Renal cortex interstitium (tissue), 11 donors: ENCODE results near the gene LRIG1. TPM values are rescaled to one million over a fixed set of nuclear protein-coding genes. Genes with fewer than 3 reads are reported as not detected.

Experiments used
- DNase-seq, 11 donors: peaks; one replicate each; pipeline ENCODE4 v3.0.0-alpha.2; 2013; ENCODE audit warnings: low read depth in 9 of 11, low spot score in 4 of 11; ENCODE audit errors: extremely low read depth in 1 of 11
- polyA plus RNA-seq, 3 donors: library from polyadenylated mRNA; unstranded; fragments of 120-200 nt; gene quantifications; one replicate each; pipeline ENCODE4 v1.2.1, GENCODE V29; 2013; ENCODE audit not compliant: insufficient read length in 3 of 3

Gene LRIG1
- polyA plus RNA-seq, 3 donors: 22.2 to 24.3 (median 23.7) TPM

DNA sequence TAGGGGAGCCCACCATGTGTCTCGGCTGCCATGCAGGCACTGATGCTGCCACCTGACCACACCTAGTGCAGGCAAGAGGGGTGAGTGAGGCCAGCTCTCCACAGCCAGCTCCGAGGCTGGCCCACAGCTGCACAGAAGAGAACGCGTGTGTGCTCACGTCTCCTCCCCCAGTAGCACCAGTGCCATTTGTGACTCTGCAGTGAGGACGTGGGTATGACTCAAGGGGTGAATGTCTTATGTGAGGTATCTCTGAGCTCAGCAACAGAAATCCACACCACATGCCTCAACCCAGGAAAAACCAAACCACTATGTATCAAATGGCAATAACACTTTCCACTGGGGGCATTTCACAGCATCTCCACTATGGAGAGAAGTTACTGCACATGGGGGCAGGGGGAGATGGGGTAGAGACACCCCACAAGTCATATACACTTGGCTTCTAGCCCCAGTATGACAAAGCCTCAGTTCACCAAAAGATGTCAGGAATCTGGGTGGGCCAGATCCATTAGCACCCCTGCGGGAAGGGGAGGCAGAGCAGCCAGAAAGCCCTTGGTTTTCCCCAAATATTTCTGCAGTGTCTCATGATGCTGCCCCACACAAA lies 87.6 kb downstream of the LRIG1 start:
- no peak for DNase-seq

DNA sequence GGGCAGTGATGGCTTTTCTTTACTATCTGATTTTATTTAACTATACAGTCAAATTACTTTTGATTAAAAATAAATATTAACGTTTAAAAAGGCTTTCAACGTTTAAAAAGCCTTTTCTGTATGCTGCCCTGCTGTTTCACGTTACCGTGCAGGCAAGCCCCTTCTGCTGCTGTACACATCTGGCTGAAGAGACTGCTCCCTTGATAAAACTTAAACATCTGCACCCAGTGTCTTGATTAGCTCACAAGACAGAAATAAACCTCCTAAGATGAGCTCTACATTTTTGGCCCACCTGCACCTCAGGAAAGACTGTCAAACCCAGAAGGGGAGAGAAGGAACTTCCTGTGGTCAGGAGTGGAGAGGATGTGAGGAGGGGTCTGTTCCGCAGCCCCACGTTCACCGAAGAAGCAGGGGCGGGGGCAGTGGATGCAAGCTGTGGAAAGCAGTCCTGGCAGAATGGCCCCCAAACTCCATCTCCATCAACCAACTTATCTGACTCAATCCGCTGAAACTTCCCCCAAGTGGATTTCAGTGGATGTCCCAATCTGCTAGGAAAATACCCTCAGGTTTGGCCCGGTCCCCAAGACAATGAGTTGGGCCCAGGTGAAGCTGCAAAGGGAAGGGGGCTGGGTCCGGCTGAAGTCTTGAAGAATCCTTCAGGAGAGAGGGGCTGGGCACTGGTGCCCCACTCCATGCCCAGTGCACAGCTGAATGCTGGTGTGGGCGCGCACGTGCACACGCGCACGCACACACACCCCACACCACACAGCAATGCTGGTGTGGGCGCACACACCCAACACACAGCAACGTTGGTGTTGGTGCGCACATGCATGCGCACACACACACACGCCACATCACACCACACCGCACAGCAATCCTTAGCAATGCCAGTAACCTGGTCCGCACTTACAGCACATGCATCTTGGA lies 88.6 kb downstream of the LRIG1 start:
- DNase-seq: no peak

DNA sequence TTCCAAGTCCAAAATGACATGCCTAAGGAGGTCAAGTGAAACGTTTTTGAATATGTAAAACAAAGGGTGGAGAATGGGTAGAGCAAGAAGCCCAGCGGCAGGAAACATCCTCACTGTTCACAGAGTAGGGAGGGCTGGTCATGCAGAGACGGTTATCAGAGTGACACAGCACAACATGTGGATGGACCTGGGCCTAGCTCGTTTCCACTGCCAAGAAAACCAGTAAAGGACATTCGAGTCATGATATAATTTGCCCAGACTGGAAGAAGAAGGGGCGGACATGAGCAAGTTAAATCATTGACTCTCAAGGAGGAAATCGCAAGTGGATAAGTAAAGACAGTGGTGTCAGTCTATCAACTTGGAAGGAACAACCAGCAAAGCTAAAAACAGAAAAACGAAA lies 89.3 kb downstream of the LRIG1 start:
- DNase-seq: no peak

DNA sequence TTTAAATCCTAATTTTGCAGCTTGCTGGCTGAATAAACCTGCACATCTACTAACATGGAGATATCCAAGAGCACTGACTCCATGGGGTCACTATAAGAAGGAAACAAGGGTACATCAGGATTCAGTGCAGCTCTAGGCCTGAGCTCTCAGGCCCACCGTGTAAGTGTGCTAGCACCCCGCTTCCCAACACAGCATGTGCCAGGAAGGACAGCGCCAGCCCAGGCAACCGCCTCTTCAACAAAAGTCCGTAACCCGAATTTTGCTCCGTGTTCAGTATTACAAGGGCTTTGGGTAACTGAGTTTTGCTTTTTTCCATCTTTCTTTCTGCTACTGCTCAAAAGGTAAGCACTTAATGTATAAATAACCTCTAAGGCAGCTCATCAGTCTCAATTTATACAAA lies 89.8 kb downstream of the LRIG1 start:
- no peak for DNase-seq

DNA sequence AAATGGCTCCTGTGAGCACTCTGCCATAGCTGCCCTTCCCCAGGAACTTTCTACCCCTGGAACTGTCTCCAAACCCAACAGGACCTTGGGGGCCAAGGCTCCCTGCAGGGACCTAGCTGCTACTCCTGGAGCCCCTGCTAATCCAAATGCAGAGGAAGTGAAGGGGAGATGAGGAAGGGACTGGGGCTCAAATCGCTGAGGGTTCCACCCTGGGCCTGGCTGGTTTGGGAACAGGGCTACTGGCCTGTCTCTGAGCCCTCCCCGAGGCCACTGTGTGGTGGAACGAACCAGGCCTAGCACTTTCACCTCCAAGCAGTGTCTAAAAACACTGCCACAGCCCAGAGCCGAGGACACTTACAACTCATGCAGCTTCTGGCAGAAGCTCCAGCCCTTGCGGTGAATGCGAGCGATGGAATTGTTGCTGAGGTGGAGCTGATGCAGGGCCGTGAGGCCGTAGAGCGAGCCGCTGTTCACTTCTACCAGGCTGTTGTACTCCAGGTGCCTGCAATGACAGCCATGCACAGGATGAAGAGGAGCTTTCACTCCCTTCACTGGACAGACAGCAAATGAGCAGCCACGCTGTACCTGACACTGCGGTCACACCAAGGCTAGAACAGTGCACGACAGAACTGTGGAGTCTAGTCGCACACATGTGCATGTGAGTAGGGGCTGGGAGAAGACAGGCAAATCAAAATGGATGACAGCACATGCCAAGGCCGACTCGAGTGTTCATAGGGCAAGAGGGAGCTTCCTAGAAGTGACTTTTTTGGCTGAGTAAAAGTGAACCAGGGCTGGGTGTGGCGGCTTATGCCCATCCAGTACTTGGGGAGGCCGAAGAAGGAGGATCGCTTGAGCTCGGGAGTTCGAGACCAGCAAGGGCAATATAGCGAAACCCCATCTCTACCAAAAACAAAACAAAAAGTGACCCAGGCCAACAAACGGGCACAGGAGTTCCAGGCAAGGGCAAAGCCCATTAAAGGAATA lies 90.8 kb downstream of the LRIG1 start:
- no peak for DNase-seq

DNA sequence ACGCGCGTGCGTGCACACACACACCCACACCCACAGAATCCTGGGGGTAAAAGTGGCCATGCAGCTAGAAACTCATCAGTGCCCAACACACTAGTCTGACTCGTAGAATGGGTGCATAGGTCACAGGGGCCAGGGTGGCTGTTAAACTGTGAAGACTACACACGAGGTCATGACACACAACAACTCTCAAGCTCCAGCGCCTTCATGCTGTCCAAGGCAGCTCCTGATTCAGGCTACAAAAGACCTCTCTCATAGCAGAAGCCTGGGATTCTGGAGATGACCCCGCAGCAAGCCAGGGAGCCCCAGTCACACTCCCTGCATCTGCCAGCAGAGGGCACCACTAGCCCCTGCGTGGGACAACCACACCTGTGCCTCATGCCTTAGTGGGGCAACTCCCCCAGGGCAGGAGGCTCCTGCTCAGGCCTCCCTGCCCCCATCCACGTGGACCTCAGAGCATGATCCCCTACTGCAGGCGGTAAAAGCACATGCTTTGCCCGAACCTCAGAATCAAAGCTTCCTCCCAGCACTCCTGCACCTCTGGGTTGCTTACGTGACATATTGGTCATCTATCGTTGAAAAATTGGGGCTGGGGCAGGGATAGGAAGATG lies 93.1 kb downstream of the LRIG1 start:
- DNase-seq: peak in 3 of 11 donors; percentile 35 to 38 (median 38)

DNA sequence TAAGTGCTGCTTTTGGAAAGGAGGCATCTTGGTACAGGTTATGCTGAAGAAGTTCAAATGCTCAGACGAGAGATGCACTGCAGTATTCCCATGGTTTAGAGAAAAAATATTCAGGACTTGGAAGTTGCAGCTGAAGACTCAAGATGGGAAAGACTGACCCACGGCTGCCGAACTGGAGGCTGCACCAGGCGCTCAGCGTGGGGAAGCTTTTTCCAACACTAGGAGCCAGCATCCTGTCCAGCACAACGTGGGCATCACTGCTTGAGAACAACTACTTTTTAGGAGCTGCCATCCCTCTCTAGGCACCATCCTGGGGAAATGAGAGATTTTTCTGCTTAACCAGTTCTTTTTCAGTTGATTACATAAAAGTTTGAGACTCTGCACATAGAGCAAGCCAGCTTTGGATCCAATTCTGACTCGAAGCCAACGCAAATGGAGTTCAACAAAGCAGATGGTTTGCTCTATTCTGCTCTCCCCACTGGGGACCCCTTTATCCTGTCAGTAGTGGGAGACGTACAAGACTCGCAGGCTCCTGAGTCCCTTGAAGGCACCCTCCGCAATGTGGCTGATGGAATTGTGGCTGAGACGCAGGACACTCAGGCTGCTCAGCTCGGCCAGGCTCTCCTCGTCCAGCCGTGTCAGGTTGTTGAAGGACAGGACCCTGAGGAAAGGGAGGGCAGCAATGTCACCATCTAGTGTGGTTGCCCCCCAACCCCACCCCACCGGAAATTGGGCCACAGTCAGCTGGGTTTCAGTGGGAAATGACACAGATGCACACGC lies 93.8 kb downstream of the LRIG1 start:
- DNase-seq: no peak

DNA sequence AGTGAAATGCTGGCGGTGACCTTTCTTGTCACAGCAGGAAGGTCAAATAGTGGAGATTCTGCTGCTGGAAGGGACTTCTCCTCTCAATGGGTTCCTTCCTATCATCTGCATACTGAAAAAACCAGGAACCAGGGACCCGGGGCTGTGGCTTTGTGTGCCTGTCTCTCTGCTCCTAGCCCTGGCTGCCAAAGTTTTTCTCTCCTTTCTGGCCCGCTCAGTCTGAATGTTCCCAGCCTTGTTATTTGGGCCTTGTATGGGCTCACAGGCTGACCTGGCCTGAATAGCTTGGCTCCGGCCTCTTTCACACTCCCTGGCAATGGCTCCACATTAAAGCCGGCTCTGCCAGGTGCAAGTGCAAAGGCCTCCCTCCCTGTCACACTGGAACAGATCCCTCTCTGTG lies 94.7 kb downstream of the LRIG1 start:
- no peak for DNase-seq

DNA sequence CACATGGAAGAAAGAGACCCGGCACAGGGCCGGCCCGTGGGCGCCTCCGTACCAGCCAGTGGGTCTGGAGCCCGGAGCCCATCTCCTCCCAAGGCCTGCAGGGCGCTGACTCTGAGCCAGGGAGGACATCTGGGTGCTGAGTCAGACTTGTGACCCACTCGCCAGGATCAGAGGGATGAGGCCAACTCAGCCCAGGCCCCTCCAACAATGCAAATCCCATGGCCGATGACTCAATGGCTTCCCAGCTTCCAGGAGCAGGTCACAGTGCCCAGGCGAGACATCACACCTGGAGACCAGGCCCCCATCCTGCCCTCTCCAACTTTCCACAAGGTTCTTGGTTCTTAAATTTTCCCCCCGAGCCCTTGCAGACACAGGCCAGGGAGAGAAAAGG lies 95.1 kb downstream of the LRIG1 start:
- no peak for DNase-seq

DNA sequence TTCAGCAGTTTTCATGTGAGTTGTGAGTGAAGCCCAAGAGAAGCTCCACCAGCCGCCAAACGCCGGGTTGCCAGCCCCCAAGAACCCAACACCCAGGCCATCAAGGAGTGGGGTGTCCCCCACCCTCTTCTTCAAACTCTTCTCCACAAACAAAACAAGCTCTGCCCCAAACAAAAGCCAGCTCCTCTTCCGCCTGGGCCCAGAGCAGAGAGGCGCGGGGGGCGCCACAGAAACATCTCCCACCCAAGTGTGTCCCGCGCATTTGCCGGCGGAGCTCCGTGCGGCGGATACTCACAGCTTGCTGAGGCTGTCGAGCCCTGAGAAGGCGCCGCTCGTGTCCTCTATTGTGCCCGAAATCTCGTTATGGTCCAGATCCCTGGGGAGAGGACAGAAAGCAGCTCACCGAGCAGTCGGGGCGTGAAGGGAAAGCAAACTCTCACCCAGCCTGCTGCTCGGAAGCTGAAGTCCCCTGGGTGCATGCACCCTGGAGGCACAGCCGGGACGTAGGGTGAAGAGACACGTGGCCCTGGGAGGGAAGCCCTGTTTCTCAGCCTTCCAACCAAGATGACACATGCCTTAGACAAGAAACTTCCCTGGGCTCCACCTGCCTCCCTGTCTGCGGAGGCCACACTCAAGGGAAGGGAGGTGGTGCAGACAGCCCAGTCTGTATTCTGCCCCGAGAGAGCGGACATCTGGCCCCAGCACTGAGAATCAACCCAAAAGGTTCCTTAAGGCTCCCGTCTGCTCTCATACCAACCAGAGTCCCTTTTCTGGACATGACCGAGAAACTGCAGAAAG lies 95.7 kb downstream of the LRIG1 start:
- no peak for DNase-seq

DNA sequence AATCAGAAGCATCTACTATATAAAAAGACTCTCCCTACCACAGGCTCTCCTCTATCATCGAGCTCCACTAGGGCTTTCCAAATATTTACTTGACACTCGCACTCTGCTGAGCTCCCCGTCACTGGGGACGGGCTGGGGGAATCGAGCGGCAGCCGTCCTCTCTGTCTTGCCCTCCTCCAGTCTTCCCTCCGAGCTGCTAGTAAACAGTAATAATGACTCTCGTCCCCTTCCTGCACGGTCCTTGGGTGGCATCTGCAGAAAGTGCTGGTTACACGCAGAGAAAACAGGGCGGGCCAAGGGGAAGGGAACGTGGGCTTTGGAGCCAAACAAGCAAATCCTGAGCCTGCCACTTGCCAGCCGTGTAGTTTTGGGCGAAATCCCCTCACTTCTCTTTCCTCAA lies 96.6 kb downstream of the LRIG1 start:
- DNase-seq: no peak

DNA sequence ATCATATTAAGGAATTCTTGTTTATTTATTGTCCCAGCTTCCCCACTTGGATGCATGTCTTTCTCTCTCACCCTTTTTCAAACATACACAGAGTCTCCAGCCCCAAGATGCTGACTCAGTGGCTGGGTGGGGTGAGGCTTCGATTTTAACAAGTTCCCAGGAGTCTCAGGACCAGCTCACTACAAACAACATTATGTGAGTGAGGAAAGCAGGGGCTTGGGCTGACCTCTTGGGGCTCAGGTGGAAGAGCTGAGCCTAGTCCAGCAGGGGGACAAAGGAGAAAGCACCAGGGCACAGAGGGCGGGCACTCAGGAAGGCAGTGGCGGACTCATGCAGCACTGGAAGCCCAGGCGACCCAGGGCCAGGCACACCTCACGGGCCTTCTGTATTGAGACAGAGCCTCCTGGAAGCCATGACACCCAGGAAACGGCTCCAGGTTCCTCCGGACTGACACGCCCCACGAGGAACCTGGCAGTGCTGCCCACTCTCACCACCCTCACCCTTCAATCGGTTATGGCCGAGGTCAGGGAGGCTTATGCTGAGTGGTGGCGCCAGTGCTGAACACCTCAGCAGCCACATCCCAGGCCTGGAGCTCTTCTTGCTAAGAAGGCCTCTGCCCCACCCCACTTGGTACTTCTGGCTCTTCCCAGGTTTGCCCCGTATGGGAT lies 97.4 kb downstream of the LRIG1 start:
- no peak for DNase-seq

DNA sequence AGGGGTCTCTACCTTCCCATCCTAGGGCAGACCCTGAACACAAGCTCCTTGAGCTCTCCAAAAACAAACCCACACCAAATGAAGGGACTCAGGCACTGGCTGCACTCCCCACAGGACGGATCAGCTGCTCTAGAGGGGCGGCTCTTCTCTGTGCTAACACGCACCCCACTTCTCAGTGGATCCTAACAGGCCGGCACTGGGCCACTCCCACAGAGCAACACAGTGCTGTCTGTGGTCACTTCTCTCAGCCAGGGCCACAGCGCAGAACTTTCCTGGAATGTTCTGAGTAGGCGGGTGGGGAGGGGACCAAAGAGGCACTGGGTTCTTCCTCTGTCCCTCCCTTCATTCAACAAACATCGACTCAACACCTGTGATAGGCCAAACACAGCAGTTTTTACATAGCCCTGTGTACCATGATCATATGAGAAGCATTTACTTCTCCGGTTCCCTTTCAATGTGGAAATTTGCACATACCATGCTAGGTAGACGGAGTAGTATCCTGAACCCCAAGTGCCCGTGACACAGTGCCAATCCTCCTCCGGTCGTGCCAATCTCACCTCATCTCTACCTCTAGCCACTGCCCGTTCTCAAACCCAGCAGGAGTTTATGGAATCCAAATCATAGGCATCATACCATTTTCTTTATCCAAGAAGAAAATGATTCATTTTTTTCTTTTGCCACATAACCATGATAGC lies 98.1 kb downstream of the LRIG1 start:
- DNase-seq: no peak

DNA sequence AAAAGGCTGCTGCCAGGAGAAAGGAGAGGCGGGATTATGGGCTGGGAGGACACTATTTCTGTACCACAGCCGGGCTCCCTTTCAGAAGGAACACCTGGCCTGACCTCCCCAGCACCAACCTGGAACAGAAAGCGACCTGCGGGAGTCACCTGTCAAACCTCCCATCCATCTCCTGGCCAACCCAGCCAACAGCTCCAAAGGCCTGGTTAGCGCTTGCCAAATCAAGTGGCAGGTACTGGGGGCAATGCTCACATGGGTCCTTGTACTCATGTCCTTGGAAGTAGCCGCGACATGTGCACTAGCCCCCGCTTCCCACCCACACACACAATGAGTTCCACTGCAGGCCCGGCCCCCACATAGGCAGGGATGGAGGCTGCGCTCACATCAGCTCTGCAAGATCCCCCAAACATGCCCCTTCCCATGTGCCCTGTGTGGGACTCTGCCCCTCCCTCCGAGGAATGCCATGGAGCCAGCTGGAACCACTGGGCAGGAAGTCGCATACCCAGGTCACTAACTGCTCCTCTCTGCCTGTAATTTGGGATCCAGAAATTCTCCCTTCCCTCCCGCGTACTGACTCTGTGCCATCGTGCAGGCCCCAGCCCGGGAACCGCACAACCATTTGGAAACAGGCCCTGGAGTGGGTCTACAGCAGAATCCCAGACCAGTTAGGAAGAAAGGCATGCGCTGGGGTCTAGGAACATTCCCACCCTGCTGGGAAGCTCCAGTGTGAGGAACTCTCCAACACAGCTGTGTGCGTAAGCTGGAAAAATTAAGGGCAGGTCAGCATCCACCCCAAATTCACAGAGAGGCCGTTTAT lies 98.9 kb downstream of the LRIG1 start:
- DNase-seq: no peak

DNA sequence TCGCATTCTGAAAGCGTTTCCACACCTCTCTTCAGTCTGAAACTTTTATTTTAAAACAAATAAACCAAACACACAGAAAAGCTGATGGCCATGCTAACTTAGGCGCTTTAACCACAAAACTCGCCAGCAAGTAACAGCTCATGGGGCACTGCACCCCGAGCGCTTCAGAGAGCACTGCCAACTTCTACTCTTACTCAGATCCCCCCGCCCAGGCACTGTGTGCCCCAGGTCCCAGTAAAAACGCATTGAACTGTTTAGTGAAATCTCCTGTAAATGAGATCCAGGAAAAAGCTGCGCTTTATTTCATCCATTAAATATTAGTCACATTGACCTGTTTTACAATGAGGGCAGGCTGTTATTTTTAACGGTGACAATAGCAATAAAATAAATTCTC lies 99.7 kb downstream of the LRIG1 start:
- no peak for DNase-seq
